LNCaP clone FGC (cell line): ENCODE measurements around the gene GARIN3.

Experiments used
- DNase-seq: peaks from one replicate; pipeline ENCODE4 v3.0.0-alpha.2; 2011; ENCODE audit warnings: low read depth
- H3K4me3 ChIP-seq: 2 replicates; pipeline ENCODE4 v1.5.1; 2011; ENCODE audit warnings: mild to moderate bottlenecking, low read depth, low read length, control low read depth
- CTCF ChIP-seq: IDR thresholded peaks from 2 replicates; pipeline ENCODE4 v1.5.1; 2012; ENCODE audit warnings: mild to moderate bottlenecking; ENCODE audit not compliant: control insufficient read depth, insufficient read depth; ENCODE audit errors: extremely low read depth

GARIN3 gene

DNA sequence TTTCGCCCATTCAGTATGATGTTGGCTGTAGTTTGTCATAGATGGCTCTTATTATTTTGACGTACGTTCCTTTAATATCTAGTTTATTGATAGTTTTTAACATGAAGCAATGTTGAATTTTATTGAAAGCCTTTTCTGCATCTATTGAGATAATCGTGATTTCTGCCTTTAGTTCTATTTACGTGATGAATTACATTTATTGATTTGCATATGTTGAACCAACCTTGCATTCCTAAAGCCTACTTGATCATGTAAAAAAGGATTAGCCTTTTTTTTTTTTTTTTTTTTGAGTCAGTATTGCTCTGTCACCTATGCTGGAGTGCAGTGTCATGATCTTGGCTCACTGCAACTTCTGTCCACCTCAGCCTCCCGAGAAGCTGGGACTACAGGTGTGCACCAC lies 39.6 kb upstream of the GARIN3 start:
- no peak for TF ChIP-seq CTCF
- DNase-seq: no peak
- no peak overlapping the region for H3K4me3 ChIP-seq

DNA sequence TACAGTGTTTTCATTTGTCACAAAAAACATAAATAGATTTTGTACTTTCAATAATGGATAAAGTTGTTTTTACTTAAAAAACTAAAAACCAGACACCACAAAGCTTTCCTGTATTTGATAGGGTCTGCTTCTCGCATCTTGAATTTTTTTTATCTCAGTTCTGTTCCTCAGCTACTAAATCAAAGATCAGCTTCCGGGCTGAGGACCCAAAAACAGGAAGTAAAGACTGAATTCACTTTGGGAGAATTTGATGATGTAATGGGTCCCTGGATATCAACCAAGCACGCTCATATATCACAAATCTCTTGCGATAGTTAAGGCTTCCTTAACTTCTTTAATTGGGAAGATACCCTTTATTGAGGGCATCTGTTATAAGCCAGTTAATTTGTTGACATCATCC lies 38.7 kb upstream of the GARIN3 start:
- no peak for DNase-seq
- TF ChIP-seq CTCF: no peak
- no peak overlapping the region for H3K4me3 ChIP-seq

- no peak for DNase-seq
- H3K4me3 ChIP-seq: no peak overlapping the region
- TF ChIP-seq CTCF: no peak
These were observed 37.4 kb upstream of the GARIN3 start for GRCh38 chr5:157203417-157203816.

- no peak for DNase-seq
- H3K4me3 ChIP-seq: no peak overlapping the region
- TF ChIP-seq CTCF: no peak
These were observed 35.8 kb upstream of the GARIN3 start for GRCh38 chr5:157201857-157202256.

DNA sequence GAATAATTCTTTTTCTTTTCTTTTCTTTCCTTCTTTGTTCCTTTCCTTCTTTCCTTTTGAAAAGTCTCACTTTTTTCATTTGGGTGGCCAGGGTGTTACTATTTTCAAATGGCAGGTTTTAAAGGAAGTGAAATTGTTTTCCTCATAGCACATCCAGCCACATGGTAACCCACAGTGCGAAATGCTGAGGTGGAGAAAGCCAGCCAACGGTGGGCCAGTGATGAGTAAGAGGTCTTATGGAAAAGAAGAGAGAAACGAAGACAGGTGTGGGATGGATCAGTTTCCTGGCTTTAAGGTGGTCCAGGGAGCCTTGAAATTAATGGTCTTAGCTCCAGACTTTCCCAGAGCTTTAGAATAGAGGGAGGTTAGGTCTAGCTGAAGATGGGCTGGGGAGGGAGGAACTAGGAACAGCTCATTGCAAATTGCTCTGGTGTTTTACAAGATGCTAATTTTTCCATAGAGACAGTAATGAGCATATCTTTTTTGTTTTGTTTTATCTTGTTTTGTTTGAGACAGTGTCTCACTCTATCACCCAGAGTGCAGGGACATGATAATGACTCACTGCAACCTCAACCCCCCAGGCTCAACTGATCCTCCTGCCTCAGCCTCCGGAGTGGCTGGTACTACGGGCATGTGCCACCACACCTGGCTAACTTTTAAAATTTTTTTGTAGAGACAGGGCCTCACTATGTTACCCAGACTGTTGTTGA lies 32.4 kb upstream of the GARIN3 start:
- no peak for TF ChIP-seq CTCF
- H3K4me3 ChIP-seq: no peak overlapping the region
- DNase-seq: no peak

DNA sequence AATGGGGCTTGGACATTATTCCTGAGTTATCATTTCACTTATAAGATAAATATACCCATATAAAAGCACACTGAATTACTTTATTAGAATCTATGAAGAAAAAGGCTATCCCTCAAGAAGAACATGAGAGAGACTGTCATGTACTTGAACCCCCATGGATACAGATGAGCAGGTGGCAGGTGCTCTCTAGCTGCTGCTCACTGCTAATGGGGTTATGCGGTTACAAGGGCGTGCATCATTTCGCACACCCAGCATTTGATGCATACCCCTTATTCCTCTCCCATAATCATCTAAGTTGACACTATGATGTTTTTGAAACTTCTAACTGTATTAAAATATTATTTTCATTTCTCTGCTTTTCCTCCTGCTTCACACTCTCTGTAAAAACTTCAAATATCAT lies 31.0 kb upstream of the GARIN3 start:
- DNase-seq: no peak
- H3K4me3 ChIP-seq: no peak overlapping the region
- no peak for TF ChIP-seq CTCF

GRCh38 chr5:157196045-157196444 lies 30.0 kb upstream of the GARIN3 start:
- no peak for TF ChIP-seq CTCF
- no peak for DNase-seq
- H3K4me3 ChIP-seq: no peak overlapping the region
